Trophoblast cell (in vitro differentiated cells and primary cell): Measurements from ENCODE around the gene RIT2.

Experiments
- DNase-seq, 2 donors: peaks; one replicate each; pipeline ENCODE4 v3.0.0-alpha.2; 2016
- H2AFZ ChIP-seq: 2 replicates; pipeline ENCODE4 v1.6.1; 2013; ENCODE audit warnings: low read length, moderate library complexity, mild to moderate bottlenecking; ENCODE audit not compliant: insufficient read depth, poor library complexity
- H2AK5ac ChIP-seq: 2 replicates; pipeline ENCODE4 v1.6.1; 2013; ENCODE audit warnings: mild to moderate bottlenecking, low read length
- H2BK120ac ChIP-seq: 2 replicates; pipeline ENCODE4 v1.6.1; 2013; ENCODE audit warnings: low read length, mild to moderate bottlenecking, moderate library complexity; ENCODE audit not compliant: insufficient read depth, poor library complexity
- H2BK12ac ChIP-seq: 2 replicates; pipeline ENCODE4 v1.6.1; 2013; ENCODE audit warnings: mild to moderate bottlenecking, low read length, moderate library complexity
- H2BK5ac ChIP-seq: 2 replicates; pipeline ENCODE4 v1.6.1; 2013; ENCODE audit warnings: low read length, low read depth, moderate library complexity, mild to moderate bottlenecking; ENCODE audit not compliant: poor library complexity
- H3K14ac ChIP-seq: 2 replicates; pipeline ENCODE4 v1.6.1; 2013; ENCODE audit warnings: mild to moderate bottlenecking, low read length
- H3K18ac ChIP-seq: 2 replicates; pipeline ENCODE4 v1.6.1; 2013; ENCODE audit warnings: mild to moderate bottlenecking, low read length
- H3K23ac ChIP-seq: 2 replicates; pipeline ENCODE4 v1.6.1; 2013; ENCODE audit warnings: low read length
- H3K27ac ChIP-seq: 2 replicates; pipeline ENCODE4 v1.5.1; 2013; ENCODE audit warnings: low read depth, mild to moderate bottlenecking, inconsistent platforms, low read length, moderate library complexity
- H3K27me3 ChIP-seq: 2 replicates; pipeline ENCODE4 v1.6.1; 2013; ENCODE audit warnings: inconsistent platforms, mild to moderate bottlenecking, low read length, moderate library complexity; ENCODE audit not compliant: insufficient read depth
- H3K36me3 ChIP-seq, 2 experiments: 1 replicate in 1 of 2; 2 replicates in 1 of 2; pipeline ENCODE4 v1.6.1; 2013; ENCODE audit warnings: low read length in 2 of 2, mild to moderate bottlenecking in 2 of 2, moderate library complexity in 1 of 2; ENCODE audit not compliant: insufficient read depth in 2 of 2, control insufficient read depth in 1 of 2
- H3K4ac ChIP-seq: 2 replicates; pipeline ENCODE4 v1.6.1; 2013; ENCODE audit warnings: low read depth, mild to moderate bottlenecking, low read length, moderate library complexity
- H3K4me1 ChIP-seq, 2 experiments: 1 replicate in 1 of 2; 2 replicates in 1 of 2; pipeline ENCODE4 v1.6.1; 2013; ENCODE audit warnings: low read length in 2 of 2, mild to moderate bottlenecking in 2 of 2, moderate library complexity in 1 of 2; ENCODE audit not compliant: insufficient read depth in 2 of 2, control insufficient read depth in 1 of 2
- H3K4me2 ChIP-seq: 2 replicates; pipeline ENCODE4 v1.6.1; 2013; ENCODE audit warnings: inconsistent platforms, mild to moderate bottlenecking, low read length, moderate library complexity
- H3K4me3 ChIP-seq: 2 replicates; pipeline ENCODE4 v1.5.1; 2013; ENCODE audit warnings: mild to moderate bottlenecking, low read depth, low read length, inconsistent platforms
- H3K79me1 ChIP-seq: one replicate; pipeline ENCODE4 v1.6.1; 2013; ENCODE audit warnings: low read length
- H3K79me2 ChIP-seq: 2 replicates; pipeline ENCODE4 v1.6.1; 2013; ENCODE audit warnings: low read length, mild to moderate bottlenecking; ENCODE audit not compliant: control insufficient read depth, insufficient read depth, poor library complexity
- H3K9ac ChIP-seq: 2 replicates; pipeline ENCODE4 v1.6.1; 2013; ENCODE audit warnings: mild to moderate bottlenecking, low read length
- H3K9me3 ChIP-seq: 2 replicates; pipeline ENCODE4 v1.6.1; 2013; ENCODE audit warnings: low read depth, mild to moderate bottlenecking, control low read depth, inconsistent platforms, low read length; ENCODE audit not compliant: insufficient read depth
- H4K12ac ChIP-seq: 2 replicates; pipeline ENCODE4 v1.6.1; 2013; ENCODE audit warnings: low read depth, mild to moderate bottlenecking, low read length, moderate library complexity
- H4K8ac ChIP-seq: 2 replicates; pipeline ENCODE4 v1.6.1; 2013; ENCODE audit warnings: low read depth, mild to moderate bottlenecking, low read length, moderate library complexity
- H4K91ac ChIP-seq: one replicate; pipeline ENCODE4 v1.6.1; 2013; ENCODE audit warnings: low read depth, mild to moderate bottlenecking, low read length, moderate library complexity
- WGBS: extraction: QIAGEN DNeasy Blood & Tissue Kit; methylation state at CpG from one replicate; pipeline ENCODE4 v1.1.7; 2013; ENCODE audit warnings: missing lambda C conversion rate; ENCODE audit not compliant: insufficient read length, insufficient coverage; ENCODE audit errors: extremely low coverage; 5-methylcytosine and 5-hydroxymethylcytosine counted together

RIT2 gene

GRCh38 chr18:42958353-42958752 lies 157.1 kb downstream of the RIT2 start:
- no peak overlapping the region for H2BK12ac ChIP-seq
- no peak for DNase-seq
- WGBS: no CpG with 5 or more reads among the region's 4 CpGs

GRCh38 chr18:42956287-42956686 lies 159.2 kb downstream of the RIT2 start:
- Histone ChIP-seq H3K9ac (no peak overlapping the region), H3K4me3 (no peak overlapping the region), H3K18ac (no peak overlapping the region), H3K4me1 (no peaks in the 10 kb centered on the region), H2BK5ac (no peak overlapping the region), H3K79me2 (no peaks in the 10 kb centered on the region), H3K4me2 (no peak overlapping the region), H2AFZ (no peak overlapping the region), H3K23ac (no peak overlapping the region), H4K8ac (no peak overlapping the region), H4K91ac (no peak overlapping the region), H3K14ac (no peak overlapping the region), H2BK12ac (no peak overlapping the region), H3K27me3 (no peaks in the 10 kb centered on the region), H3K79me1 (no peaks in the 10 kb centered on the region), H4K12ac (no peak overlapping the region), H3K27ac (no peak overlapping the region), H3K4ac (no peak overlapping the region), H3K9me3 (no peaks in the 10 kb centered on the region), H2AK5ac (no peak overlapping the region), H3K36me3 (no peaks in the 10 kb centered on the region), H2BK120ac (no peak overlapping the region)
- no peak for DNase-seq
- no CpG with 5 or more reads among the region's 3 CpGs for WGBS

More at GRCh38 chr18:42958353-42958752, 157.1 kb downstream of the RIT2 start:
- no peak overlapping the region for H3K4ac ChIP-seq
- H2AFZ ChIP-seq: no peak overlapping the region
- no peaks in the 10 kb centered on the region for H3K79me1 ChIP-seq
- no peak overlapping the region for H3K14ac ChIP-seq
- H4K8ac ChIP-seq: no peak overlapping the region
- no peaks in the 10 kb centered on the region for H3K27me3 ChIP-seq
- no peak overlapping the region for H2AK5ac ChIP-seq
- H3K9ac ChIP-seq: no peak overlapping the region
- H3K18ac ChIP-seq: no peak overlapping the region
- H4K12ac ChIP-seq: no peak overlapping the region
- no peaks in the 10 kb centered on the region for H3K4me1 ChIP-seq
- no peak overlapping the region for H2BK120ac ChIP-seq
- H4K91ac ChIP-seq: no peak overlapping the region
- no peaks in the 10 kb centered on the region for H3K9me3 ChIP-seq
- no peaks in the 10 kb centered on the region for H3K36me3 ChIP-seq
- no peak overlapping the region for H3K27ac ChIP-seq
- H2BK5ac ChIP-seq: no peak overlapping the region
- H3K4me2 ChIP-seq: no peak overlapping the region
- H3K23ac ChIP-seq: no peak overlapping the region
- H3K4me3 ChIP-seq: no peak overlapping the region
- no peaks in the 10 kb centered on the region for H3K79me2 ChIP-seq

- no peak for DNase-seq
- no peak overlapping the region for H3K9ac ChIP-seq
- no peak overlapping the region for H2BK5ac ChIP-seq
- no peaks in the 10 kb centered on the region for H3K79me2 ChIP-seq
- no peak overlapping the region for H4K8ac ChIP-seq
- no peaks in the 10 kb centered on the region for H3K79me1 ChIP-seq
- H4K91ac ChIP-seq: no peak overlapping the region
- no peak overlapping the region for H3K4me2 ChIP-seq
- WGBS: no CpG with 5 or more reads among the region's 1 CpG
- no peak overlapping the region for H3K4ac ChIP-seq
- H3K4me1 ChIP-seq: no peaks in the 10 kb centered on the region
- H3K4me3 ChIP-seq: no peak overlapping the region
- H3K36me3 ChIP-seq: no peaks in the 10 kb centered on the region
- no peak overlapping the region for H3K14ac ChIP-seq
- H3K9me3 ChIP-seq: no peaks in the 10 kb centered on the region
- H3K18ac ChIP-seq: no peak overlapping the region
- H4K12ac ChIP-seq: no peak overlapping the region
- no peak overlapping the region for H2AK5ac ChIP-seq
- no peaks in the 10 kb centered on the region for H3K27me3 ChIP-seq
- no peak overlapping the region for H3K23ac ChIP-seq
- H2BK12ac ChIP-seq: no peak overlapping the region
- H3K27ac ChIP-seq: no peak overlapping the region
- H2AFZ ChIP-seq: no peak overlapping the region
- H2BK120ac ChIP-seq: no peak overlapping the region
Observed at GRCh38 chr18:42954887-42955286, 160.6 kb downstream of the RIT2 start.

- no peak overlapping the region for H4K12ac ChIP-seq
- no peak overlapping the region for H3K23ac ChIP-seq
- H2AK5ac ChIP-seq: no peak overlapping the region
- no peaks in the 10 kb centered on the region for H3K79me1 ChIP-seq
- H3K27me3 ChIP-seq: no peaks in the 10 kb centered on the region
- no peaks in the 10 kb centered on the region for H3K9me3 ChIP-seq
- H3K79me2 ChIP-seq: no peaks in the 10 kb centered on the region
- H2BK12ac ChIP-seq: no peak overlapping the region
- H2BK120ac ChIP-seq: no peak overlapping the region
- H4K91ac ChIP-seq: no peak overlapping the region
- no CpG with 5 or more reads among the region's 1 CpG for WGBS
- H3K4me2 ChIP-seq: no peak overlapping the region
- H3K4me1 ChIP-seq: no peaks in the 10 kb centered on the region
- no peaks in the 10 kb centered on the region for H3K36me3 ChIP-seq
- no peak overlapping the region for H3K4me3 ChIP-seq
- no peak overlapping the region for H2BK5ac ChIP-seq
- H3K18ac ChIP-seq: no peak overlapping the region
- H3K27ac ChIP-seq: no peak overlapping the region
- no peak overlapping the region for H2AFZ ChIP-seq
- no peak overlapping the region for H3K14ac ChIP-seq
- H4K8ac ChIP-seq: no peak overlapping the region
- no peak for DNase-seq
- no peak overlapping the region for H3K4ac ChIP-seq
- no peak overlapping the region for H3K9ac ChIP-seq
Observed at GRCh38 chr18:42953306-42953705, 162.2 kb downstream of the RIT2 start.
